HG03060 (cell line): ENCODE results near the gene ACTR1B.
"Not testable (repeated sequence)": the region's sequence is repeated elsewhere in the genome, so short reads cannot be mapped to it uniquely, and the experiment has no call there.

Experiments used
- ATAC-seq: cut with Tn5 transposase; IDR thresholded peaks from one replicate; pipeline ENCODE4 v1.9.1; 2021; ENCODE audit warnings: low read depth, moderate number of reproducible peaks; ENCODE audit not compliant: unreplicated experiment

Gene ACTR1B

DNA sequence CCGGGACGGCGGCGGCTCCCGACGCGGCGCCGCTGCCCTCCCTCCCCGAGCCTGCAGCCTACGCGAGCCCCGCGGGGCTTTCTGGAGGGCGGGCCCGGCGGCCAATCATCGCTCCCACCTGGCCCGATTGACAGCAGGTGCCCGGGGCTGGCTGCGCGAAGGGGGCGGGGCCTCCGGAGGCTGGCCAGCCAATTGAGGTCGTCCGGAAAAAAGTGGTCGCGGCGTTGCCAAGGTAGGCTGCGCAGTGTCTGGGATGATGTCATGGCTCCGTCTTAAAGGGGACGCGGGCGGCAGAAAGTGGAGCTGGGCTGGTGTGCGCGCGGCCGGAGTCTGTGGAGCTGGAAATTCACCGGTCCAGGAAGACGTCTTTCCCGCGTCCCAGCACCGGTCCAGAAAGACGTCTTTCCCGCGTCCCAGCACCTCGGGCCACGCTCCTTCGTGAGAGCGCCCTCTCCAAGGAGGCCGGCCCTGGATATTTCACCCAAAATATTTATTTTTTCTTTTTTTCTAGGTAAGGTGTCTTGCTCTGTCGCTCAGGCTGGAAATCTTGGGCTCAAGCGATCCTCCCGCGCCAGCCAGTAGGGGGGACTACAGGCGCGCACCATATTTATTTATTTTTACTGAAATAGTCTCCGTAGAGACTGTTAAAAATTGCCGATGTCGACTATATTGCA is at the start of gene ACTR1B:
Gene ACTR1B, minus strand, starts transcription at position 83 of the 674 bp plus-strand sequence. CDS start 154 bp downstream, outside the sequence.
- ATAC-seq, result peak; percentile 81

DNA sequence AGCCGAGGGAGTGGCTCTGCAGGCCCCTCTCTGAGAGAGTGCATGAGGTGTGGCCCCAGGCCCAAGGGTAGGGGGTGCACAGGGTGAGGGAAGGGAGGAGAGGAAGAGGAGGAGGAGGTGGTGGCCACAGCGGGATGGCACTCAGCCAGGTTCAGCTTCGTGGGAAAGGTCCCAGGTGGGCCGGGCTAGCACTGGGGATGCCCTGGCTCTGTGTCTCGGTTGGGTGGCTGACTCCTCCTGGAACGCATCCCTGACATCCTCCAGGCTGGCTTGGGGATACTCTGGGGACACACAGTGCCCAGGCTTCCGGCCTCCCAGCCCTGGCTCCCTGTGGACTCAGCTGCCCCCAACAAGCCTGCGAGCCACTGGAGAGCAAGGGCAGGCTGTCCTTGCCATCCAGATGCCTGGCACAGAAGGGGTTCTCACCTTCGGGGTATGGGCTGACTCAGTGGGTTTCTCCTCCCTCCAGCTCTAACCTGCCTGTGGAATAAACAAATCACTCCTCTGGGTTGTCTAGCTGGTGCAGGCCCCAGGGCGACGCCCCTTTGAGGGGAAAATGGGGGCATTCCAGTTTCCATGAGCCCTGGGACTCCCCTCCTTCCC is 49.0 kb upstream of the ACTR1B start:
- no peak for ATAC-seq

DNA sequence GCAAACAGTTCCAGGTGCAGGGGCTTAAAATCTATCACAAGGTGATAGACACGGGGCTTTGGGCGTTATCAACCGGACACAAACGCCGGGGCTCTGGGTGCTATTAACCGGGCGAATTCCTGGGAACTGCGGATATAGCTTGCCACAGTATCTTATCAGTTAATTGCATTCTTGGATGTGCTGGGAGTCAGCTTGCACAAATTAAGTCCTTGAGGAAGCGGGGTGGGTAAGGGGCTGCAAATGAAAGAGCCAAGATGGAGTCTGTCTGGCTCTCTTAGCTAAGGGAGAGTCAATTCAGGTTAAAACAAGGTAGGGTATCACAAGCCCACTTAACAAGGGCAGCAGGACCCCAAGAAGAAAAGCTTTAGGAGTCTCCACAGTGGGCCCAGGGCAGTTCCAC is 48.3 kb upstream of the ACTR1B start:
- ATAC-seq, result not testable (repeated sequence)

DNA sequence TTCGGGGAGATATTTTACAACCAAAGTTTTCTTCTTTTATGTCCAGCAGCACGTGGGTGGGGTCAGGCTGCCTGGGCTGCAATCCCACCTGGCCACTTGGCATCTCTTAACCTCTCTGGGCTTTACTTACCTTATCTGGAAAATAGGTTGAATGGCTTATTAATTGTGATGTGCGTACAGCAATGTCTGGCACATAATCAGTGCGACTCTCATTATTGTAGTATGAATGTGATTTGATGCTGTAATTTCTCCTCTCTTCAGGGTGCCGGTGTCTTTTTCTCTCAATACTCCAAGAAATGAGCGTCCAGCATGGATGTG is 47.5 kb upstream of the ACTR1B start:
- ATAC-seq, result no peak

DNA sequence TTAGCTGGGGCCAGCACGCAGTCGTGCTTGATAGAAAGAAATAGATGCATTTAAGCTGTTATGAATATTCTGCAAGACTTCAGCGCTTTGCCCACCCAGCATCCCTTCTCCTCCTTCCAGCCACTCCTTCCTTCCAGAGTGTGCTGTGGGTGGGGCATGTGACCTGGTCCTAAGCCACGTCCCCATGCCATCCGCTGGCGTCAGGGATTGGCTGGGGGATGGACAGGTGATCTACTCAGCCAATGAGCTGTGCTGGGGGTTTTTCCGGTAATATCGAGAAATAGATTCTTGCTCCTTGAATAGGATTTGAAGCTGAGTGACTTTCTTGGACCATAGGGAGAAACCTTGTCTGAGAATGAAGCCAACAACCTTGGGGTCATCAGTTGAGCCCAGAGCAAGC is 44.8 kb upstream of the ACTR1B start:
- no peak for ATAC-seq

DNA sequence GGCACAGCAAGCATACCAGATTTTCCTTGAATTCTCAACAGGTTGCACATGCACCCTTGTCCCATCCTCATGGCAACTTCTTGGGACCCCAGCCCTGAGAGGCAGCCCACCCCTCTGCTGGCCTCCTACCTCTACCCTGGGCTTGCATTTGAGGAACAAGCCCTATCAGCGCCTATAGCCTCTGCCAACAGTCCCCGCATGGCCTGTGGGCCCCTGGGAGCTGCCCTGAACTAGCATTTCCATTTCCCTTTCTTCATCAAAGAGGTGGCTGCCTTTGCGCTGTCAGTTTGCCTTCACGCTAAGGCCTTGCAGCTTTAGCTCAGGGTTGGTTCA is 44.2 kb upstream of the ACTR1B start:
- no peak for ATAC-seq

DNA sequence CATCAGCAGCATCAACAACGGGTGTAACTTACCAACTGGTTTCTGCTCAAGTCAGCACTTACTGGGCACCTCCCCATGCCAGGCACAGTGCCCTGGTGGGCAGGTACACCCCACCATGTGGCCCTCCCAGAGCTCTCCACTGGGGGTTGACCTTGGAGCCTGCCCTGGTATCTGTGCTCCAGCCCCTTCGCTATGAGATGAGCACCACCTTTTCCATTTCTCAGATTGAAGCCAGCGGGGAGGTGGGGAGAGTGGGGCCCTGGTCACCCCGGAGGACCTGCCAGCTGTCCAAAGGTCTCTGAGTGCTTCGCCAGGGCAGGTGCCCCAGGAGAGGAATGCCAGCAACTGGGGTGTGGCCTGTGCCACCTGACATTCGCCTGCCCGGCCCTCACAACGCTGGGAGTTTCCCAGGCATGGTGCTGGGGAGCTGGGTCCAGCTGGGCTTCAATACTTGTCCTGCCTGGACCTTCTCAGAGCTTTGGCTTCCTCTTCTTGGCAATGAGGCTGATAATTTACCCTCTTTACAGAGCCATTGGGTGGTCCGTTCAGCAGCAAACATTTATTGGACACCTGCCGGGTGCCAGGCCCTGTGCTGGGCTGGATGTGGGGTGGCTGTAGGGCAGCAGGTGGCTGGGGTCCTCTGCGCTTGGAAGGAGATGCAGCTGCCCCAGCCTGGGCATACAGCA is 43.7 kb upstream of the ACTR1B start:
- ATAC-seq, result no peak

DNA sequence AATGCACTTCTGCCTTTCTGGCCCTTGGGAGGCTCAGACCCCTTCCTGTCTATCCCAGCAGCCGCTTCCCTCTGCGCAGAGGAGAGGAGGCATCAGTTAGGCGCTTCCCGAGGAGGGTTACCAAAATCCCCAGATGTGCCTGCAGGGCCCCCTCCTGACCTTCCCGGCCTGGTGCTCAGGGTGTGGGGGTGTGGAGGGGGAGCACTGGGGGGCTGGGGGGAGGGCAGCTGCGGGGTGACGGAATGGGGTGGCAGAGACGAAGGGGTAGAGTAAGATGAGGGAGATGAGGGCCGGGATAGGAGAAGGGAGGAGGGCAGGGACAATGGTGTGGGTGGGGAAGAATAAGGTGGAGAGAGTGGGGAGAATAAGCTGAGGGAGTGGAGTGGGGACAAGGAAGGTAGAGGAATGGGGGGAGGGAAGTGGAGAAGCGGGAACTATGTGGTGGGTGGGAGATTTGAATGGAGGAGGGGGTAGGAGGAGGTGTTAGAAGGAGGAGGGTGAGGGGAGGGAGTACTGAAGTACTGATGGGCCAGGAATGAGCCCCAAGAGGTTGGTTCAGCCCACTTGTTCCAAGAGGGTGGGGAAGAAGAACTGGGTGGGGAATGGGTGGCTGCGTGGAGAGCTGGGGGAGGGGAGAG is 43.0 kb upstream of the ACTR1B start:
- ATAC-seq, result no peak

DNA sequence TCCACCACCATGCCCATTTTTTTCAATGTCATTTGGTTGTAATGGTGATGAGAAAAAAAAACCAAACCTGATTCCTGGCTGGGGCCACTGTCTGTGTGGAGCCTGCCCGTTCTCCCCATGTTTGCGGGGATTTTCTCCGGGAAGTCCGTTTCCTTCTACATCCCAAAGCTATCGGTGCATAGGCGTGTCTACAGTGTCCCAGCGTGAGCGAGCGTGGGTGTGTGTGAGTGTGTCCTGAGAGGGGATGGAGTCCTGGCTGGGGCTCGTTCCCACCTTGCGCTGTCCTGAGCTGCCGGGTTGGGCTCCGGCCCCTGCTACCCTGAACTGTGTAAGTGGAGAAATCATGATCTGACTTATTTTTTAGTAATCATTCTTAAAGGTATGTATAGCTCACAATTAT is 42.3 kb upstream of the ACTR1B start:
- no peak for ATAC-seq

DNA sequence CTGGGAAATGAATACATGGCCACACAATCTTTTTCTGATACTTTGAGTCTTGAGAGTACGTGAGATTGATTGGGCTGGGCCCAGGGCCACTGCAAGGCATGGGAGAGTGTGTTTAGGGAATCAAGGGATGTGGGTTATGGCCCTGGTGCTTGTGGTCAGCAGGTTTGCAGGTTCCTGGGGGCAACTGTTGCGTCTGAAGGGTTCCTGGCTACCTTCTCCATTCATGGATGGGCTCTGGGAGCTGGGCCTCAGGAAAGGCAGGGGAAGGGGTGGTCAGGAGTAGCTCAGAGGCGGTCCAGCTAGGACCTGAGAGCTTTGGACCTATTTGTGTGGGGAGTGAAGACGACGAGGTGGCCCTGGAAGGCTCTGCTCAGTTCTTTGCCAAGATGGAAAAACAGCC is 41.1 kb upstream of the ACTR1B start:
- no peak for ATAC-seq

DNA sequence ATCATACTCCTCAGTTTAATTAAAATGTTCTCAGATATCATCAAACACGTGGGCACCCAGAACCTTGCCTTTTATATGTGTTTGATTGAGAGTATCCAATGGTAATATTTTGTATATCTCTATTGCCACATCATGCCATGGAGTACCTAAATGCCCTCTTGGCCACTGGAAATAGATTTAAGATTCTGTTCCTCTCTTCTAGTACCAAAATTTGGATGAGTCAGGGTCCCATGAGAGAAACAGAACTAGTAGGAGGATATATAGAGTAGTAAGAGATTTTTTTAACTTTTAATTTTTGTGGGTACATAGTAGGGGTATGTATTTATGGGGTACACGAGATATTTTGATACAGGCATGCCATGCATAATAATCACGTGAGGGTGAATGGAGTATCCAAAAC is 39.9 kb upstream of the ACTR1B start:
- ATAC-seq, result no peak

DNA sequence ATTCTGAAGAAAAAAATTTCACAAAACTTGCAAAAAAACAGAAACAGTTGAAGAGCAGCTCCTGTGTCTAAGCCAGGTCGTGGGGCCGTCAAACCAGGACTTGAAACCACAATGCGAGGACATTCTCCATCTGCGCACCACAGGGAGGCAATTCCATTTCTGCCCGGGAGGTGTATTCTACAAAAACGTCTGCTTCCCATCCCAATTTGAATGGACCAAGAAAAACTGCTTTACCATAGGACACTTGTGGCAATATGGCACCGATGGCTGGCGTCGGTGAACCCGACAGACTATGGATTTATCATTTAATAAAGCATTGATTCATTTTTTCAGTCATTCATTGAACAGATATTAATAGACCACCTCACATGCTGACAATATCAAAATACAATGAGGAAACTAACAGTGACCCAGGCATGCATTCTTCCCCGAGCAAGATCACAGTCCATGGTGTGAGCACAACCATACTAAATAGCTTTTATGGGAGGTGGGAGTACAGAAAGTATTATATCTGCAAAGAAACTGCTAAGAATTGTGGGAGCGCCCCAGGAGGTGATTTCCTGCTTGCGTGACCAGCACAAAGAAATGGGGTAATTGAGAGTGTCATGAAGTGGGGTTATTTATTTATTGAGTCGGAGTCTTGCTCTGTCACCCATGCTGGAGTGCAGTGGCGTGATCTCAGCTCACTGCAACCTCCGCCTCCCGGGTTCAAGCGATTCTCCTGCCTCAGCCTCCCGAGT is 39.1 kb upstream of the ACTR1B start:
- no peak for ATAC-seq

DNA sequence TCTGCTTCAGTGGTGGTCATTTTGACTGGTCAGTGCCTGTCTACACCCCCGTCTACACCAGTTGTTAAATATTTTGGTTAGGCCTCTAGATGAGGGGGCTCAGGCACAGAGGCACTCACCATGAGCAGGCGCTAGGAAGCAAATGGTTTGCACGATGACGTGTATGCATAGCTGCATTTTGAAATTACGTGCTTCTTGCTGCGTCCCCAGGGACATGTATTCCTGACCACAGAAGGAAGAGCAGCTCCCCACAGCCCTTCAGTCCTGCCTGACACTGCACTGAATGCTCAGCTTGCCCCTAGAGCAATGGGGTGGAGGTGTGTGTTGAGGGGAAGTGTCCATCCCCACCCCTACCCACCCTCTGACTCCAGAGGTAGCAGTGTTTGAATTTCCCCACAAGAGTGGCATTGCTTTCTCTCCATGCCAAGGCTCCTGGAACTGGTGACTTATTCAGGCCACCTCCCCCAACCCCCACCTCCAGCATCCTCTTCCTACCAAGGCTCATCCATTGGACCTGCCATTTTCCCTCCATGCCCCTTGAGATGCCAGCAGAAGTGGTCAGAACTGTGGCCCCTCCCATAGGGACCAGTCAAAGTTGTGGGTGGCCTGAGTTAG is 38.1 kb upstream of the ACTR1B start:
- ATAC-seq, result no peak

DNA sequence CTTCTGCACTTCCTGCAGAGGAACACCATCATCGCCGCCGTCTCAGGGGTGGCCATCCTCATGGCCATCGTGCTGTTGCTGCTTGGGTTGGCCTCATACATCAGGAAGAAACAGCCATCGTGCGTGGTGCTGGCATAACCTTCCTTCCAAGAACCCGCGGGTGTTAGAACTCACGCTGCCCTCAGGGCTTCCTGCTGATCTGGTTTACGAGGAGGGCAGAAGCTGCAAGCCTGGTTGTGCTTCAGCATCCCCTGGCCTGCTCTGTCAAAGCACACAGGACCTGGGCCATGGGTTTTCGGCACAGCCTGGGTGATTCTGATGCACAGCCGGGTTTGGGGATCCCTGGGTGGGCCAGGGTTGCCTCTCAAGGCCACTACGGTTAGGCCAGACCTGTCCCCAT is 37.3 kb upstream of the ACTR1B start:
- ATAC-seq, result no peak

DNA sequence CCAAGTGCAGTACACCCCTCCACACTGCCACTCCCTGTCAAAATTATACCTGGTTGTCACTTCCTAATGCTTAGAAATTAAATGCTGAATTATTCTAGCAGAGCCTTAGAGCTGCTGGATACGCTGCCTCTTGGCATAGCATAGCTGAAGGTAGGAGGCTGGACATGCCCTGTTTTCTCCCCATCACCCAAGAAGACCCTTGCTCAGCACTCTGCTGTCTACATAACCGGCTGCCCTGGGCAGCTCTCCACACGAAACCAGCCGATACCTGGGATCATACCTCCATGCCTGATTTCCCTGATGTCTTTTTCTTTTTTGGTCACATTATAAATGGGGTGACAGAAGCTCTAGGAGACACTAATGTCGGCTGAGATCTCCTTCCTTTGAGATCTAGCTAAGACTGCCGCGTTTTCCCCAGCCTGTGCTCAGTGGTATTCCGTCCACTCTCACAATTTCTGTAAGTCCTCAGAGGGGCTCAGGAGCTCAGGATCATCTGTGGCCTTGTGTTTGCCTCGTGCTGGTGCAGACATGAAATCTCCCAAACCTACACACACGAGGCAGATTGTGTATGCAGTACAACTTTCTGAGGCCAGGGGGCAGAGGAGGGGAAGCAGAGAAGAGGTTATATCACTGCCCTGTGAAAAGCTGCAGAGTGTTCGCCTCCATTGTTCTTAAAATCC is 36.1 kb upstream of the ACTR1B start:
- no peak for ATAC-seq

DNA sequence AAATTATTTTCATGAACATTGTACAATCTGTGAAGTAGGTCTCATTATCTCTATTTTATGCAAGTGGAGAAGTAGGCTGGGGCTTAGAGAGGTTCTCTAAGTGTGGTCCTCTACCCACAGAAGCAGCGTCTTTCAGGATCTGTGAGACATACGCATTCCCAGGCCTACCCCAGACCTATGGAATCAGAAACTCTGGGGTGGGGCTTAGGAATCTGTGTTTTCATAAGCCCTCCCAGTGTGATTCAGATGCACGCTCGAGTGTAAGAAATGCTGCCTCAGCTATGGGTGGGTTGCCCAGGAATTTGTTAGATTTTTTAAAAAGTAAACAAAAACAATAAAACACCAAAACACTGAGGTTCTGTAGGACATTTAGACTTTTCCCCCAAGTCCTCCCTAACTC is 34.7 kb upstream of the ACTR1B start:
- no peak for ATAC-seq

DNA sequence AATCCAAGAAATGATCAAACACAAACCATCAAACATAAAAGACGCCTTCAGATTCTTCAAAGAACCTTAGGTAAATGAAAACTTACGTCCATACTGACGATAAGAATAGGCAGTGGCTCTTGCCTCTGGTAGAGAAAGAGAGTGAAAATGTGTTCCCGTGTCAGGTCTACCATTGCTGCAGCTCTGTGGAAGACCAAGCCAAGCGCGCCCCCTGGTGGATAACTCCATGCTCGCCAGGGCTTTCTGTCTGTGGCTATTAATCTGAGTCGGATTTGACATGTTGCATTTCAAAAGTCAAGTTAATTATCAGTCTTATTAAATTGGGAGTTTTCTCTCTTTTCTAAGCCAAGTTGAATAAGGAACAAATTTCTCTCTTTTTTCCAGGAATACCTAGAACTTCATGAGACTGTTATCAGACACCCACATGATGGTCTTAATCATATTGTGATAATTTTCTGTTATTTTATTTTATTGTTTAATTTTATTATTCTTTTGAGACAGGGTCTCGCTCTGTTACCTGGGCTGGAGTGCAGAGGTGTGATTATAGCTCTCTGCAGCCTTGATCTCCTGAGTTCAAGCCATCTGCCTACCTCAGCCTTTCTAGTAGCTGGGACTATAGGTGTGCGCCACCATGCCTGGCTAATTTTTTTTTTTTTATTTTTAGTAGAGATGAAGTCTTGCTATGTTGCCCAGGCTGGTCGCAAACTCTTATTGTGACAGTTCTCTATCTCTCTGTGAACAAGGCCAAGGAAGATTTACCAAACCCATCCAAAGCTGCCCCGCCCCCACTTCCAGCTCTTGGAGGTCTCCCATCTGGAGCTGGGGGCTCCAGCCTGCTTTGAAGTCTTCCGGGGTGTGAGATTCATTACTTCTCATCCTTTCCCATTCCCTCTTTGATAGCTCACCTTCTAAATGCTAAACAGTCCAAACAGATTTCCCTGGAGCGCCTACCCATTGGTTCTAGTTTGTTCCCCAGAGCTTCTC is 33.7 kb upstream of the ACTR1B start:
- ATAC-seq, result no peak

DNA sequence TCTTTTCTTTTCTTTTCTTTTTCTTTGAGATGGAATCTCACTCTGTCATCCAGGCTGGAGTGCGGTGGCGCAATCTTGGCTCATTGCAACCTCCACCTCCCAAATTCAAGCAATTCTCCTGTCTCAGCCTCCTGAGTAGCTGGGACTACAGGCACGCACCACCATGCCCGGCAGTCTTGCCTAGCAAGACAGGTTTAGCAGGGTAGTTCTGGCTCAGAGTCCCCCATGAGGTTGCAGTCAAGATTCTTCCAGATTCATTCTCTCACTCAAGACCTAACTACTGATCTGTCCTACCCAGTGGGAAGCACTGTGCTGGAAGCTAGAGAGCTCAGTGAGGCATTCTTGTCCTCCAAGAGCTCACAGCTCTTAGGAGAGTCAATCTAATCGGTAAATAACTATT is 31.9 kb upstream of the ACTR1B start:
- no peak for ATAC-seq

DNA sequence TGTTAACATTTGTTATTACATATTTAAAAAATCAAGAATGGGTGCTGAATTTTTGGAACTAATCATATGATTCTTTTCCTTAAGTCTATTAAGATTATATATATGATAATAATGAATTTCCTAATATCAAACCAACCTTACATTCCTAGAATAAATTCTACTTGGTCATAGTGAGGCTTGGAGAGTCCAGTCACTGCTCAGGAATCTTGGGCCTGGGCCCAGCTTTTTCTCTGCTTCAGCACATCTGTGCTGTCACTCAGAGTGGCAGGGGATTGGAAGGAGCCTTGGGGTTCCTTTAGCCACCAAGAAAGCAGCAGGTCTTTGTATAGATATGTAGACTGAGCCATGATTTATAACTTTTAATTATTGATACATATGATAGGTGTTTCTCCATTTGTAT is 29.6 kb upstream of the ACTR1B start:
- no peak for ATAC-seq
